NCI-H748 (cell line): ENCODE data around the gene CACNA1A.

Experiments
- DNase-seq: peaks from one replicate; lab custom pipeline; 2025; ENCODE audit not compliant: unreplicated experiment; lab: John Stamatoyannopoulos, UW

Gene CACNA1A

DNA sequence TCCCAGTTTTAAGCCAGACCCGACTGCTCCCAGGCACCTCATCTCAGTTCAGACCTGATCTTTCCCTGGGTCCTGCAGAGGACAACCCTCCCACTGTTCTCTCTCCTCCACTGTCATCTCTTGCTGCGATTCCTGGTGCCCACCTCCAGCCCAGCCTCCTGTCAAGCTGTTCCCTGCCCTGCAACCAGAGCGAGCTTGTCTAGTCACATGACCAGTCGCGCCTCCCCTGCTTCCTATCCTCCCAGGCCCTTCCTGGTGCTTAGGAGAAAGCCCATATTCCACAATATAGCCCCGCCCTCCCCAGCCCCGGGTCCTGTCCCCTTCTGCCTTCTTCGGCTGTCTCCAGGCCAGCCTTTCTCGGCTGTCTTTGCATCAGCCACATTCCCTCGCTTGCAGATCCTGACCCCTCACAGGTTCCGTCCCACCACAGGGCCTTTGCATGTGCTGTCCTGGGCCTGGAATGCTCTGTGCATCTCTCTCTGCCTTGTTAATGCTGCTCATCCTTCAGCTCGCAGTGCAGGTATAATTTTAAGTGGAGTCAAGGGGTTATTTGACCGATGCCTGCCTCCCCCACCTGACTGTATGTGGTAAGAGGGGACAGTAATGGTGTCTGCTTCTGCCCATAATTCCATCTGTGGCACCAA, 267.3 kb downstream of the CACNA1A start:
- no peak for DNase-seq

DNA sequence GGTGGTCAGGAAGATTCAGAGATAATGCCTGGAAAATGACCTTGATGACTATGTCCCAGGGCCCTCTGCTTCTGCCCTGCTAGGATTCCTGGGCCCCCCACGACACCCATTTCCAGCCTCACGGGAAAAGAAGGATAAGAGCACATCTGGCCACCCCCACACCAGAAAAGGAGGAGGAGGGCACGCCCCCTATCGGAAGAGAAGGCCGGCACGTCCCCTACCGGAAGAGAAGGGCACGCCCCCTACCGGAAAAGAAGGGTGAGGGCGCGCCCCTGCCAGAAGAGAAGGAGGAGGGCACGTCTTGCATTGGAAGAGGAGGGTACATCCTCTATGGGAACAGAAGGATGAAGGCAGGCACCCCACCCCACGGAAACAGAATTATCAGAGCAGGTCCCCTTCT, 271.8 kb downstream of the CACNA1A start:
- no peak for DNase-seq

DNA sequence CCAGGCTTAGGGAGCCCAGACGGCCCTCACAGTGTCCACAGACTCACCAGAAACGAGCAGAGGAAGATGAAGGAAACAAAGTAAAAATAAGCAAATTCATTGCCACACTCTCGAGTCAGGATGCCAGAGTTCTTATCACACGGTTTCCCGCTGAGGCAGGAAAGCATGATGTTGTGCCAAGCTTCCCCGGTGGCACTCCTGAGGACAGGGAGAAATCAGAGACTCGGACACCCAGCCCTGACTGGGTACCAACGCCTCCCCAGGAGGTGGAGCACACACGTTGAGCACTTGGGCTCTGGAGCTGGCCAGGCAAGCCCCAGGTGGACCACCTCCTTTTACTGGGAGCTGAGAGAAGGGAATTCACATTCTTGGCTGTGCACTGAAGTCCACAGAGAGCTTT, 274.6 kb downstream of the CACNA1A start:
- no peak for DNase-seq

DNA sequence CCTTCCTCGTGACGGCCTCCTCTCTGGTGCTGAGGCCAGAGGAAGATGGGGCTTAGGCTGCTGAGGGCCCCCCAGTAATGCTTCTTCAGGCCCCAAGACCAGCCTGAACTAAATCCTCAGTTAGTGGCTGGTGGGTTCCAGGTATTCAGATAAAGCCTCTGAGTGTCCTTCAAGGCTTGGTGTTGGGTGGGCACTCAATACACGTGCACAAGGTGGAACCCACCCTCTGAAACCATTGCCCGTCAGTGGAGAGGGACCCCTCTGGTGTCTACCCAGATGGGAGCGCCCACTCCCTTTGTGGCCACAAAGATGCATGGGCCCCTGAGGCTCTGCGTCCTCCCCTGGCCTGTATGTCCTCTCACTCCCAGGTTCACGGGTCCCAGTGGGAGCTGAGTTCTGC, 277.0 kb downstream of the CACNA1A start:
- no peak for DNase-seq

DNA sequence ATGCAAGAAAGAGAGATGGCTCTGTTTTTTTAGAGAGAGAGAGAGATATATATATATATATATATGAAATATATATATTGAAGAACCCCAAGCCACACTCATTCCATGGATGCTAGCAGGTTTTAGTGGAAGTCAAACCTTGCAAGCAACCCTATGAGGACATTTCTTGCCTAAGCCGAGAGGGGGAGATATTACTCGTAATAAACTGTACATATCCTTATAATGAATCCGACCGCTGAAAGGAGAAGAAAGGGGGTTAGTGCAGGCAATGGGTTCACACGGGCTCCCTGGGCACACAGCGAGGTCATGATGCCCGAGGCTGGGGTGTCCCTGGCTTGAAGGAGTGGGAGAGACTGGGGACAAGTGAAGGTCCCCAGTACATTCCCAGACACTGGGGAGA, 277.7 kb downstream of the CACNA1A start:
- DNase-seq, result no peak

DNA sequence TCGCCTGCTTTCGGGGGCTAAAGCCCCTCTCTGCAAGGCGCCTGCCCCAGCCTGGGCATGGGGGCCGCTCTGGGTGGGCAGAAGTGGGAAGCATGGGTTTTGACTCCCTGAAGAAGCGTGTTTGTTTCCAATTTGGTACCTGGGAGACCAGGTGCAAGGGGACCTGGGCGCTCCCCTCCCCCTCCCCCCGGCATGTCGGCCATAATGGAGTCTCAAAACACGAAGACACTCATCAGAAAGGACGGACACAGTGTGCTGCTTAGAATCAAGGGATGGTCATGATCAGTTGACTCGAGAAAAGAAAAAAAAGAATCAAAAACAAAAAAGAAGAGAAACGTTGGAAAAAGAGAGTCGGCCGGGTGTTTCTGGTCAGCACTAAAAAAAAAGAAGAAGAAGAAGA, 279.3 kb downstream of the CACNA1A start:
- no peak for DNase-seq

DNA sequence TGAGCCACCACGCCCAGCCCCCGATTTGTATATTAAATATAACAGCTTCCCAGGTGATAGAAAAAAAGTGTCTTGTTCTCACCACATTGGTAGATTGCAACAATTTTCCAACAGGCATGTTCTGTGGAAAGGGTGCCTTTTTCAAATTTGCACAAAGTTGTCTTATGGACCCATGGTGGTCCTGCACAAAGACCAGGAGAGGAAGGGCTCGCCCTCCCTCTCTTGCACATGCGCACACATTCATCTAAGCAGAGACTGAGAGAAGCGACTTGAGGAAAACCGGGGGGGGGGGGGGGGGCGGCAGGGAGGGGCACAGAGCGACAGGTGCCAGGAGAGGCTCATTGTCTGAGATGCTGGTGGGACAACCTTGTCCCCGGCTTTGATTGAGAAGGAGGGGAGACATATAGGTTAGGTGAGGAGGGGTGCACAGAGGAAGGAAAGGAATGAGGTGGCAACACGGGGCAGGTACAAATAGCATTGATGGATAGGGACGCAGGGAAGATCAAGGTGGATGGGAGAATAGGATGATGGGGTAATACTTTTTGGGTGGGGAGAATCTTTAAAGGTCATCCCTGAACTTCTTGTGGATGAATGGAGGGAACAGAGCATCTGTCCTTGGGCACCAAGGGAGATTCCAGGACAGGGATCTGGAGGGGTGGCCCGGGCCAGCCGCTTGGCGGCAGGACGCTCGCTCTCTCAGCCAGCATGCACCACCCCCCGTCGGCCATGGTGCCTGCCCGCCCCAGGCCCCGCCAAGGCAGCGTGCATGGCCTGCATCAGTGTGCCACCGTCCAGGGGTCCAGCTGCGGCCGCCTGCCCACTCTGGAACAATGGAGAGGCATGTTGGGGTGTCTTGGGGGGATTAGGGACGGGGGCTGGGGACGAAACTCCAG, 280.1 kb downstream of the CACNA1A start:
- DNase-seq, result no peak

DNA sequence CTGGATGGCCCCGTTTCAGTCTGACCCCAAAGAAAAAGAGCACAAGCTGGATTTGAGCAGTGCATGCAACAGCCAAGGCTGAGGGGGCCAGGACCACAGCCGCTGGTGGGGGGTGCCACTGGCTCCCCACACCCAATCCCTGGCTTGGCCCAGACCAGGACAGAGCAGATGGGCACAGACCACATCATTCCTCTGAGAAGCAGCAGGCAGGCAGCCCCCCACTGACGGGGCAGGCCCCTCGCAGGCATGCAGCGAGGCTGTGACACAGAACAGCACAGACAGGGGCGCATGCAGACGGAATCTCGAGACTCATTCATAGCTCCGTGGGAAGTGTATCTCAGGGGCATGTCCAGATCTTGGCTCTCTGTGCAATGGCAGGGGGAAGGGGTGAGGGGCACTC, 281.2 kb downstream of the CACNA1A start:
- no peak for DNase-seq

DNA sequence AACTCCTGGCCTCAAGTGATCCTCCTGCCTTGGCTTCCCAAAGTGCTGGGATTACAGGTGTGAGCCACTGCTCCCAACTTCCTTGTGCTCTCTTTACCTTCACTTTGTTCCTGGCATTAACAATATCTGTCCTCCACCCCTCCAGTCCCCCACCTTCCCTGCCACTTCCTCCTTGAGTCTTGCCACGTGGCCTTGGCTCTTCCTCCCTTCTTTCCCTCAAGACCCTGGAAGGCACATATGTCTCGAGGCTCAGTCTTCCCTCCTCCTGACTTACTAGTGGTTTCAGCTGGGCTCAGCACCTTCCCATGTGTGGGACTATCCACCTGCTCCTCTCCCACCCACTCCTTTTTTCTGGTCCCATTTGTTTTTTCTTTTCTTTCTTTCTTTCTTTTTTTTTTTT, 285.4 kb downstream of the CACNA1A start:
- no peak for DNase-seq

DNA sequence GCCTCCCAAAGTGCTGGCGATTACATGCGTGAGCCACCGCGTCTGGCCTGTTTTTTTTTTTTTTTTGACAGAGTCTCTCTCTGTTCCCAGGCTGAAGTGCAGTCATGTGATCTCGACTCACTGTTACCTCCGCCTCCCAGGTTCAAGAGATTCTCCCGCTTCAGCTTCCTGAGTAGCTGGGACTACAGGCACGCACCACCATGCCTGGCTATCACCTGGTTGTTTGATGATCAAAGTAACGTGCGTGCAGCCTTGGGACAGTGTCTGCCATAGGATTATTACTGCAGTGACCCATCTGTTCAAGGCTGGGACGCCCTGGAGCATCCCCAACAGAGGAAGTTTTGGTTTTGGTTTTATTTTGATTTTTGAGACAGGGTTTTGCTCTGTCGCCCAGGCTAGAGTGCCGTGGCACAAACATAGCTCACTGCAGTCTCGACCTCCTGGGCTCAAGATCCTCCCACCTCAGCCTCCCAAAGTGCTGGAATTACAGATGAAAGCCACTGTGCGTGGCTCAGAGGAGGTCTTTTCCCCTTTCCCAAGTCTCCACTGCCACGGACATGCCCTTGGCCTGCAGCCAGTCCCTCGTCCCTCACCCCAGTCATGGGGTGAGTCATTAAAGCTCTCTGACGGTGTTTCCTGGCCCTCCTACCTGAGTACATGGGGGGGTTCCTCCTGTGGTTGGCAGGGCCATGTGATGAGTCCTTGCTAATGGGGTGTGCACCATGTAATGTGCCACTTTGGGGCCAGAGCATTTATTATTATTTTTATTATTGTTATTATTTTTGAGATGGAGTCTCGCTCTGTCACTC, 290.5 kb downstream of the CACNA1A start:
- DNase-seq, result no peak

DNA sequence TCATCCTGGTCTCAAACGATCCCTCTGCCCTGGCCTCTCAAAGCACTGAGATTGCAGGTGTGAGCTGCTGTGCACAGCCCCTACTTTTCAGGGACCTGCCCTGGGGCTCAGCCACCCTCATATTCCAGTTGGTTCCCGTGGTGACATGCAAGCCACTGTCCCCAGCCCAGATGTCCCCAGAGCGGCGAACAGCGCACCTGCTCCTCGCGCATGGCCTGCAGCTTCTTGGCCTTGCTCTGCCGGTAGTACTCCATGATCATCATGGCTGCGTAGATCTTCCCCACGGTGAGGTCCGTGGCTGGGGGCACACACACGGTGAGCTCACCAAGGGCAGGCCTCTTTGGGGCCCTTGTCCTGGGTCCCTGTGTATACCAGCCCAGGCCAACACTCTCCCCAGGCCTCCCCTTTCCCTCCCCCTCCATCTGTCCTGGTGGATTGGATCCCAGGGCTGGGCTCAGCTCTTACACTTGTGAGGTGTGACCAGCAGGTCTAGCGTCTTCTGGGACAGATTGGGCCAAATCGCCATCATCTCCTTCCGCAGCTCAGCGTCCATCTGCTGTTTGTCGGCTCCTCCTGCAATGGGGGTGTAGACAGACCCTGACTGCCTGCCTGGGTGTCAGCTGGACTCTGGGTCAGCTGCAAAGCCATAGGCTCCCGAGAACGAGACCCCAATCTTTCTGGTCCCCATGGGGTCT, 292.1 kb downstream of the CACNA1A start:
- no peak for DNase-seq

DNA sequence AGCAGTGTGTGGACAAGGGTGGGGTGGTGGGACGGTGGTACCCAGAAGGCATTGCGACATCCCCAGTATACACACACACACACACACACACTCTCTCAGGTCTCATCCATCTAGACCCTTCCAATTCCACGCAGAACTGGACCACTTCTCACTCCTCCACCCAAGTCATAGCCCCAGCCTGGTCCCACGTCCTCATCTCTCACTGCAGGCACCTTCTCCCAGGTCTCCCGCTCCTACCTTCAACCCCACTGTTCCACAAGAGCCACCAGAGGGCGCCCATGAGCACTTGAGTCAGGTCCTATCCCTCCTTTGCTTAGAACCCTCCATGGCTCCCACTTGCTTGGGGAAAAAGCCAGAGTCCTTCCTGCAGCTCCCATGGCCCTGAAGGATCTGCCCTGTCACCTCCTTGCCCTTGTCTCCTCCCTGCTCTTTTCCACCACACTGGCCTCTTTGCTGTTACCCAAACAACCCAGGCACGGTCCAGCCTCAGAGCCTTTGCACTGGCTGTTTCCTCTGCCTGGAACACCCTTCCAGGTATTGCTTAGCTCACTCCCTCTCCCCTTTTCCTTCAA, 293.4 kb downstream of the CACNA1A start:
- DNase-seq, result peak; percentile 33

DNA sequence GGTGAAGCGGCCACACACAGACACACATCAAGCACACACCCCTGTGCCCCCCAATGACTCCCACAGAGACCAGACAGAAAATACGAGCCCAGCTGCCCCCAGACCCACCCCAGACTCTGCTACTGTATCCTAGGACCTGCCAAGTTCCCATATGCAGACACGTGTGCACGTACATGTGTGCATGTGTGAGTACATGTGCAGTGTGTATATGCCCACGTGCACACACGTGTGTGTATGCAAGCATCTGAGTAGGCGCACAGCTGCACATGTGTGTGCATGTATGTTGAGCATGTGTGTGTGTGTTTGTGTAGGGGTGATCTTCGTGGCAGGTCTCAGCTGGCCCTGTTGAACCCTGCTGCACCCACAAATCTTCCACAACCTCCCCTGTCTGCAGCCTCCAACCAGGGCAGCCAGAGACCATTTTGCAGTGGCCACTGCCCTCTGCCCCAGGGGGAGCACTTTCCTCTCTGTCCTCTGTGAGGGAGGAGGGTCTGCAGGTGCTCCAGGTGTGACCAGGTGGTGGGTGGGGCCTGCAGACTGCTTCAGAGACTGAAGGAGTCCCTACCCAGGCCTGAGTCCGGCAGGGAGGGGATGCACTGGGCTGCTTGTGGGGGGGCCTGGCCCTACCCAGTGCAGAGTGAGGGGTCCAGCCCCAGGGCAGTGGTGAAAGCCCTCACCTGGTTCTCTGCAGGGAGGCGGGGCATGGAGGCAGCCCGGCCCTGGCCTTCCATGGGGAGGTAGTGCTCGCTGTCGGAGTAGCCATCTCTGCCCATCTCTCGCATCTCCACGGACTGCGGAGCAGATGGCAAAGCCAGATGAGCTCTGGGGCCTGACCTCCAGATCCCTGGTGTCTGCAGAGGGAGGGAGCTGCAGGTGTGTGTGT, 294.6 kb downstream of the CACNA1A start:
- no peak for DNase-seq

DNA sequence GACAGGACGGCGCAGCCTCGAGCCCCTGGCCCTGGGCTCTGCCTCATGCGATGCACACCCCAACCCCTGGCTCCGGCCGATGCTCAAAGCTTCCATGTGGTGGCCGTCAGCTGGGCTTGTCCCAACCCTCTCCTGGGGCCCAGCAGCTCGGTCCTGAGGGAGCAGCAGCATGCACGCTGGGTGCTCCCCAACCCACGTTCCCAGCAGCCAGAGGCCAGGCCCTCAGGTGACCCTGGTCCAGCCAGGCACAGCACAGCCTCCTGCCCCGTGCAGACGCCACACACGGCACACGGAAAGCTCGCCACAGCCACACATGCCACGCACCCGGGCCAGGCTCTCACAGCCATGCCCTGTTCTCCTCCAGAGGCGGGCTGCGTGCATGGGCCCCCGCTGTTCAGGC, 295.3 kb downstream of the CACNA1A start:
- no peak for DNase-seq

DNA sequence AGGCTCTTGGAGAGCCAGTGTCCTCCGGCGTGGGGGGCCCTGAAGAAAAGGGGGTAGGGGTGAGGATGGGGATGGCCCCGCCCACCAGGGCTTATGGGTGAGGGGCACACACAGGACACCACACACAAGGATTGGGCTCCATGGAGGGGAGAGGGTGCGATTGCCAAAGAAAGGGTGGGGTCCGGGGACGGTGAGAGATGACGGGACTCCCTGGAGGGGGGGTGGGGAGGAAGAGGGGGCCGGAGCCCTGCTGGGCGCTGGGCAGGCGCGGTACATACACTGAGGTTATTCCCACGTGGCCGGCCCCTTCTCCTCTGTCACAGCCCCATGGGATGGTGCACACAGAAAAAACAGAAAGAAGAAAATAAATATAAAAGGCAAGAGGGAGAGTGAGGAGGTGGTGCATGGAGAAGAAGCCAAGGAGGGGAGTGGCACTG, 295.9 kb downstream of the CACNA1A start:
- DNase-seq, result no peak

DNA sequence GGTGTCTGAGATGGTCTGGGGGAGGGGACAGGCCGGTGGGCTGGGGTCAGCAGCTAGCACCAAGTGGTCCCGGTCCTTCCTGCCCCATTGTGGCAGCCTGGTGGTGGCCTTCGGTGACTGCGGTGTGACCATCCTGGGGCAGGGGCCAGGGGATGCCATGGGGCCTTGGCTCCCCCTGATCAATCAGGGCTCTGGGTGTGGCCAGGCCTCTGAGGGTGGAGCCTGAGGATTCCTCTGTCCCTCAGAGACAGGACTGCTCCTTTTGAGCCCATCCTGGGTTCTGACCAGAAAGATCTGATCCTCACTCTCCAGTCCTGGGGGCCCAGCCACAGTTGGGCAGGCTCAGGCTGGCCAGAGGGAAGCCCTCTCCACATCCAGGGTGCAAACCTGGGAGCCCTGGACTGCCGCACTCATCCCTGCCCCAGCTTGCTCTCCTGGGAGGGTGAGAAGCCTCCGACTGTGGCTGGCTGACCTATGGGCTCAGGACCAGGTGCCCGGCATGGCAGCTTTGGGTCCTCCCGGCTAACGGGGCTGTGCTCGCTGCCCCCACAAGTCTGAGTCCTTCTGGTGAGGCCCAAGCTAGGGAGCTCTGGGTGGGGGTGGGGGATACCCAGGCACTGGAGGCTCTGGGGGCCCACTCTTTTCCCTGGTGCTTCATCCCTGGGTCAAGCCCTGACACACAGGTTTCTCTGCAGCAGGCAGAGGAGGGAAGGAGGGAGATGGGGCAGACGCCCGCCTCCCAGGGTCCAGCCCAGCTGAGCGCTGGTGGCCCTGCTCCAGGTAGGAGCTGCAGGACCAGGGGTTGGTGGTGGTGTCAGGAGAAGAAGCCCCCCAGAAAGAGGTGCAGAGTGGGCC, 296.6 kb downstream of the CACNA1A start:
- DNase-seq, result no peak

DNA sequence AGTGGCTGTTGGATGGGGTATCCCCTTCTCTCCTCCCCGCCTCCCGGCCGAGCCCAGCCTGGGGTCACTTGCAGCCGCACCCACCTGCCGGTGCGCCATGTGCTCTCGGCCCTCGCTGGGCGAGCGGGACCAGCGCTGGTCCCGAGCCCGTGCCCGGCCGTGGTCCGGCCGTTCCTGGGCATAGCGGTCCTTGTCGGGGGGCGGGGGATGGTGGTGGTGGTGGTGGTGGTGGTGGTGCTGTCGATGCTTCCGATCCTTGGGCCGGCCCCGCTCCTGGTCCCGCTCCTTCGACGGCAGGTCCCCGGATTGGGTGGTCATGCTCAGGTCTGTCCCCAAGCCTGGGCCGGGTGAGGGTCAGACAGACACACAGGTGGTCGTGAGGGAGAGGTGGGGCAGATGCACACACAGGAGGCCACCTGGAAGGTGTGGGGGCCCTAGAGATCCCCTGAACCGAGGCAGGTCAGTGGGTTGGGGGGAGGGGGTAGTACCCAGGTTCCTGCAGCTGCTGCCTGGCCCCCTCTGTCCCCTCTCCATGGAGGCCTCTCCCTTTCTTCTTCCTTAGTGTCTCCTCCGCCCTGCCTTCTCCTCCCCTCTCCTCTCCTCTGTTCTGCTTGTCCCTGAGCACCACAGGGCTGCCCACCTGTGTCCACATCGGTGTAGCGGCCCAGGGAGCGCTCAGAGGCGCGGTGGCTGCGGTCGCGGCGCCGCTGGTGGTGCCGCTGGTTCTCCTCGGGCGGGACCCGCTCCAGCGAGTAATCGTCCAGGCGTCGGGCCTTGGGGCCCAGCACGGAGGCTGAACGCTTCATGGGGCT, 297.4 kb downstream of the CACNA1A start:
- DNase-seq, result no peak
